Progenitor cell of endocrine pancreas (in vitro differentiated cells): ENCODE results near the gene EPB41L4B. TPM values are rescaled to one million over a fixed set of nuclear protein-coding genes. Genes with fewer than 3 reads are reported as not detected.

ENCODE experiments used
- DNase-seq: peaks from one replicate; pipeline ENCODE4 v3.0.0; 2021; ENCODE audit warnings: low spot score; ENCODE audit not compliant: unreplicated experiment
- H3K27ac Mint-ChIP-seq: 2 replicates; pipeline ENCODE4 v1.8.0; 2021; ENCODE audit warnings: mild to moderate bottlenecking, moderate library complexity, mixed read lengths
- H3K27me3 Mint-ChIP-seq: 2 replicates; pipeline ENCODE4 v1.8.0; 2021; ENCODE audit warnings: mixed read lengths
- H3K36me3 Mint-ChIP-seq: 2 replicates; pipeline ENCODE4 v1.8.0; 2022; ENCODE audit warnings: mixed read lengths; ENCODE audit not compliant: insufficient read depth
- H3K4me1 Mint-ChIP-seq: 2 replicates; pipeline ENCODE4 v1.8.0; 2021; ENCODE audit warnings: low read depth, mixed read lengths
- H3K4me3 Mint-ChIP-seq: 2 replicates; pipeline ENCODE4 v1.8.0; 2021; ENCODE audit warnings: low read depth, mild to moderate bottlenecking, moderate library complexity, mixed read lengths
- H3K9me3 Mint-ChIP-seq: 2 replicates; pipeline ENCODE4 v1.8.0; 2021; ENCODE audit warnings: low read depth, mixed read lengths
- CTCF ChIP-seq: fragments of 200-600 bp; sonication (generic); IDR thresholded peaks from one replicate; pipeline ENCODE4 v1.5.0; 2021; ENCODE audit warnings: antibody characterized with exemption, mild to moderate bottlenecking; ENCODE audit not compliant: unreplicated experiment
- total RNA-seq: library from RNA; stranded (reverse); gene quantifications from 2 replicates; pipeline ENCODE4 v1.2.1, GENCODE V29; 2021

EPB41L4B gene
- total RNA-seq, 1 donor from 2014 or later: 7.7 TPM

GRCh38 chr9:109166771-109167601 is 153.9 kb downstream of the EPB41L4B start, which contains the start of gene FRRS1L:
FRRS1L (minus strand) TSS chr9:109167249; CDS start chr9:109167138, 111 bp downstream.
- peak; percentile 19 for DNase-seq
- H3K9me3 Mint-ChIP-seq: no peaks in the 10 kb centered on the region
- H3K27ac Mint-ChIP-seq: peak within 1 kb of the TSS; percentile 90
- H3K27me3 Mint-ChIP-seq: peaks cover 31% of the 10 kb centered on the region
- peaks cover 1% of the 10 kb centered on the region for H3K36me3 Mint-ChIP-seq
- H3K4me1 Mint-ChIP-seq: peaks cover 4% of the 10 kb centered on the region
- H3K4me3 Mint-ChIP-seq: peak within 1 kb of the TSS; percentile 83
- TF ChIP-seq CTCF: no peak

- DNase-seq: no peak
- no peak for TF ChIP-seq CTCF
- peaks cover 32% of the 10 kb centered on the region for H3K27me3 Mint-ChIP-seq
- peaks cover 4% of the 10 kb centered on the region for H3K4me1 Mint-ChIP-seq
- no peak overlapping the region for H3K27ac Mint-ChIP-seq
- H3K9me3 Mint-ChIP-seq: no peaks in the 10 kb centered on the region
- peak overlapping the region; percentile 57 for H3K4me3 Mint-ChIP-seq
- peaks cover 1% of the 10 kb centered on the region for H3K36me3 Mint-ChIP-seq
Observed at GRCh38 chr9:109166171-109166770, 154.6 kb downstream of the EPB41L4B start.

- H3K4me3 Mint-ChIP-seq: no peak overlapping the region
- no peak overlapping the region for H3K27ac Mint-ChIP-seq
- H3K27me3 Mint-ChIP-seq: peaks cover 35% of the 10 kb centered on the region
Observed at GRCh38 chr9:109164042-109164441, 156.8 kb downstream of the EPB41L4B start.

GRCh38 chr9:109163194-109163593 is 157.7 kb downstream of the EPB41L4B start:
- TF ChIP-seq CTCF: no peak
- Mint-ChIP-seq H3K27ac (no peak overlapping the region), H3K36me3 (peaks cover 1% of the 10 kb centered on the region), H3K4me1 (peaks cover 4% of the 10 kb centered on the region), H3K4me3 (no peak overlapping the region), H3K27me3 (peaks cover 35% of the 10 kb centered on the region), H3K9me3 (no peaks in the 10 kb centered on the region)
- no peak for DNase-seq

More at GRCh38 chr9:109164042-109164441, 156.8 kb downstream of the EPB41L4B start:
- peaks cover 1% of the 10 kb centered on the region for H3K36me3 Mint-ChIP-seq
- peaks cover 4% of the 10 kb centered on the region for H3K4me1 Mint-ChIP-seq
- DNase-seq: no peak
- no peak for TF ChIP-seq CTCF
- H3K9me3 Mint-ChIP-seq: no peaks in the 10 kb centered on the region

- Mint-ChIP-seq H3K9me3 (no peaks in the 10 kb centered on the region), H3K27me3 (peaks cover 35% of the 10 kb centered on the region), H3K4me3 (no peak overlapping the region), H3K36me3 (peaks cover 1% of the 10 kb centered on the region), H3K4me1 (peaks cover 2% of the 10 kb centered on the region), H3K27ac (no peak overlapping the region)
- no peak for DNase-seq
- TF ChIP-seq CTCF: no peak
Observed at GRCh38 chr9:109162677-109163076, 158.2 kb downstream of the EPB41L4B start.
